GM21381 (cell line): Measurements from ENCODE around the gene SPAG17.

ENCODE experiments used
- ATAC-seq: cut with Tn5 transposase; IDR thresholded peaks from one replicate; pipeline ENCODE4 v1.9.1; 2021; ENCODE audit warnings: mild to moderate bottlenecking, moderate library complexity; ENCODE audit not compliant: unreplicated experiment

Gene SPAG17

DNA sequence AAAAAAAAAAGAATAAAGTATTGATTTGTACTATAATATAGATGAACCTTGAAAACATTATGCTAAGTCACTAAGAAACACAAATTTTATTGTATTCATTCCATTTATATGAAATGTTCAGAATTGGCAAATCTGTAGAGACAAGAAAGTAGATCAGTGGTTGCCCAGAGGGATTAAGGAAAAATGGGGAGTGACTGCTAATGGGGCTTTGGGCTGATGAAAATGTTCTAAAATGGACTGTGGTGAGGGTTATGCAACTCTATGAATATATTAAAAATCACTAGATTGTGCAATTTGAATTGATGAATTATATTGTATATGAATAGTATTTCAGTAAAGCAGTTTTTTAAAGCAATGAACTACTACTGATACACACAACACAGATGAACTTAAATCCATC lies 265.7 kb downstream of the SPAG17 start:
- no peak for ATAC-seq

DNA sequence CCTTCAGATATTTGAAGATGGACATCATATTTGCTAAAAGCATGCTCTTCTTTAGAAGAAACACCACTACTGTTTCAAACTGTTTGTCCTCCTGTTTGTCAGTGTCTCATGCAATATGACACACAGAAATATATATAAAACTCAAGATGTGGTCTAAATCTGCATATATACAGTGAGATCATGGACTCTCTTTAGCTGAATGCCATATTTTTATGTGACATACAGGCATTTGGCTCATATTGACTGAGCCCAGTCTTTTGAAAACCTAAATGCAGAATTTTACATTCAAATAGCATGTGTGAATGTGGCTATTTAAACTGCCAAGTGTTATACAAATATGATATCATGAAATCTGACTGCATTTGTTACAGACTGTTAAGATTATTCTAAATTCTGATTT lies 274.0 kb downstream of the SPAG17 start:
- no peak for ATAC-seq

DNA sequence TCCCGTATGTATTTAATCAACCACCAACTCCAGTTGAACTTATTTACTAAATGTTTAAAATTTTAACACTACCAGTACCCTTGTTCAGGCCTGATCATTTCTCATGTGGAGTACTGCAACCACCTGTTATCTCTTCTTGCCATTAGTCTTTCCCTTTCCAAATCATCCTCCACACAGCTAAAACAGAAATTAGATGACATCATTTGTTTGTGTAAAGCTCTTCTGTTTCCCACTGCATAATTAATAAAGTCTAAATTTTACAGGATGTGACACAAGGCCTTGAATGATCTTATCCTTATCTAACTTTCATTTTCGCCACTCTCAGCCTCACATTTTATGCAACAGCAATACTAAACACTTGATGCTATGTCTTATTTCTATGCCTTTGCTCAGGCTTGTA lies 280.0 kb downstream of the SPAG17 start:
- no peak for ATAC-seq

DNA sequence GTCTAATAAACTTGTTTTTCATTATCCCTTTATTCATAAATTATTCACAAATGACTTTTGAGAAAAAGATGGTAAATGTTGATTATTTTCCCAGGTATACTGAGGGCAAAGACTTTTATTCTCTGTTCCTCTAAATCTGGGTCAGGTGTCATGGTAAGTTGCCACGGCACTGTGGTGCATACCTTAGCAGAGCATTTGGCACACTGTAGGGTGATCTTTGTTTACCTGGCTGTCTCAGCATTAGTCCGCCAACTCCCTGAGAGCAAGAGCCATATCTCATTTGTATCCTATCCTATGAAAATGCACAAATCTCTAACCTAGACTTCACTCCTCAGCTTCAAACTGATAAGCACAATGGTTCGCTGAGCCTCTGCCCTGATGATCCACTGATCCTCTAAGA lies 280.5 kb downstream of the SPAG17 start:
- ATAC-seq = no peak
